Keratinocyte (primary cell): ENCODE results near the gene ADAT1.

Experiments used
- EZH2 ChIP-seq: IDR thresholded peaks from one replicate; pipeline ENCODE4 v1.6.1; 2012; ENCODE audit warnings: inconsistent platforms, mild to moderate bottlenecking, low read length, moderate library complexity
- TF ChIP-seq, protein P1 (sequence below), 3 experiments: IDR thresholded peaks in 1 of 3; conservative IDR thresholded peaks in 1 of 3; optimal IDR thresholded peaks in 1 of 3; 2 replicates in 2 of 3; 3 replicates in 1 of 3; pipeline versions ENCODE3 to v1.5.1; 2011; ENCODE audit warnings: low read length in 3 of 3, mild to moderate bottlenecking in 3 of 3, moderate library complexity in 2 of 3, control low read depth in 1 of 3, inconsistent platforms in 1 of 3; ENCODE audit not compliant: insufficient read depth in 2 of 3; ENCODE audit errors: extremely low read depth in 1 of 3

DNA sequence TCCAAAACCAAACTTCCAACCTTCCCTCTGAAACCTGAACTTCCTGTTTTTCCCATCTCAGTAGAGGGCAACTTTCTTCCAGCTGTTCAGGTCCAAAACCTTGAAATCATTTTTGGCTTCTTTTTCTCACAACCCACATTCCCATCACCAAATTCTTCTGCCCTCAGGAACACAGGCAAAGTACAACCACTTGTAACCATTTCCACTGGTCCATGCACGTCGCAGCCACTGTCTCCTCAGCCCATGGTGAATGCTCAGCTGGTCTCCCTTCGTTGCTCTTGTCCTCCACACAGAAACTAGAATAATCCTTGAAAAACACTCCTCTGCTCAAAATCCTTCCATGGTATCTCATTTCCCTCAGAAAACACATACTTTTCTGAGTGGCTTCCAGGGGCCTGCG, 3.7 kb upstream of the ADAT1 start:
- TF ChIP-seq, protein P1, sequence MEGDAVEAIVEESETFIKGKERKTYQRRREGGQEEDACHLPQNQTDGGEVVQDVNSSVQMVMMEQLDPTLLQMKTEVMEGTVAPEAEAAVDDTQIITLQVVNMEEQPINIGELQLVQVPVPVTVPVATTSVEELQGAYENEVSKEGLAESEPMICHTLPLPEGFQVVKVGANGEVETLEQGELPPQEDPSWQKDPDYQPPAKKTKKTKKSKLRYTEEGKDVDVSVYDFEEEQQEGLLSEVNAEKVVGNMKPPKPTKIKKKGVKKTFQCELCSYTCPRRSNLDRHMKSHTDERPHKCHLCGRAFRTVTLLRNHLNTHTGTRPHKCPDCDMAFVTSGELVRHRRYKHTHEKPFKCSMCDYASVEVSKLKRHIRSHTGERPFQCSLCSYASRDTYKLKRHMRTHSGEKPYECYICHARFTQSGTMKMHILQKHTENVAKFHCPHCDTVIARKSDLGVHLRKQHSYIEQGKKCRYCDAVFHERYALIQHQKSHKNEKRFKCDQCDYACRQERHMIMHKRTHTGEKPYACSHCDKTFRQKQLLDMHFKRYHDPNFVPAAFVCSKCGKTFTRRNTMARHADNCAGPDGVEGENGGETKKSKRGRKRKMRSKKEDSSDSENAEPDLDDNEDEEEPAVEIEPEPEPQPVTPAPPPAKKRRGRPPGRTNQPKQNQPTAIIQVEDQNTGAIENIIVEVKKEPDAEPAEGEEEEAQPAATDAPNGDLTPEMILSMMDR (optimal IDR thresholded peaks at IDR 0.05 in 1 of 3, IDR thresholded peaks at IDR 0.05 in 1 of 3, conservative IDR thresholded peaks at IDR 0.05 in 1 of 3; ENCODE audit: extremely low read depth in 1 of 3, insufficient read depth in 2 of 3, low read length in 3 of 3), result no peak
- no peak for TF ChIP-seq EZH2
